NCI-H82 treated with DMSO at 0.1 percent for 48 hours (cell line): ENCODE data around the gene LRP1.
A peak's percentile ranks its signal among the peaks of the same experiment; 100 is the strongest.

Experiments
- DNase-seq: peaks from one replicate; lab custom pipeline; 2025; ENCODE audit not compliant: unreplicated experiment; lab: John Stamatoyannopoulos, UW

The LRP1 gene

DNA sequence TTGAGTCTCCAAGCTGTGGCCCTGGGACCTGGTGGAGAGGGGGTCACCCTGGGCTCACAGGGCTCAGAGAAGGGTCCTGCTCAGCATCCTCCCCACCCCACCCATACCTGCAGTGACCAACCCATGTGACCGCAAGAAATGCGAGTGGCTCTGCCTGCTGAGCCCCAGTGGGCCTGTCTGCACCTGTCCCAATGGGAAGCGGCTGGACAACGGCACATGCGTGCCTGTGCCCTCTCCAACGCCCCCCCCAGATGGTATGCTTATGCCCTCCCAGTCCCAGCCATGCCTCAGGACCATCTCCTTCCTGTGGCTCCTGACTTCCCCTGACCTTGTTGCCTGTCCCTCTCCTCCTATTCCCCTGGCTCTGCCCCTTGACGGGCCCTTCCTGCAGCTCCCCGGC, 81.6 kb downstream of the LRP1 start:
- no peak for DNase-seq

DNA sequence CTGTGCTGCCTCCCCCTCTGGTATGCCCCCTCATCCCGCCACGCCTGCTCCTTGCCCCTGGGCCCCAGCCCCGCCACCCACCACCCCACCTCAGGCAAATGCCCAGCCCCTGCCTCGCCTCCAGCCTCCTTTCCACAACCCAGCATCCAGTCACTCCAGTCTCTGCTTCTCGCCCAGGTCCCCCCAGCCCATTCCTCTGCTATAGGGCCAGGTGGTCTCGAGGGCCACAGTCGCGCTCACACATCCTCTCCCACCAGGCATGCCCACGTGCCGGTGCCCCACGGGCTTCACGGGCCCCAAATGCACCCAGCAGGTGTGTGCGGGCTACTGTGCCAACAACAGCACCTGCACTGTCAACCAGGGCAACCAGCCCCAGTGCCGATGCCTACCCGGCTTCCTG, 82.2 kb downstream of the LRP1 start:
- no peak for DNase-seq

DNA sequence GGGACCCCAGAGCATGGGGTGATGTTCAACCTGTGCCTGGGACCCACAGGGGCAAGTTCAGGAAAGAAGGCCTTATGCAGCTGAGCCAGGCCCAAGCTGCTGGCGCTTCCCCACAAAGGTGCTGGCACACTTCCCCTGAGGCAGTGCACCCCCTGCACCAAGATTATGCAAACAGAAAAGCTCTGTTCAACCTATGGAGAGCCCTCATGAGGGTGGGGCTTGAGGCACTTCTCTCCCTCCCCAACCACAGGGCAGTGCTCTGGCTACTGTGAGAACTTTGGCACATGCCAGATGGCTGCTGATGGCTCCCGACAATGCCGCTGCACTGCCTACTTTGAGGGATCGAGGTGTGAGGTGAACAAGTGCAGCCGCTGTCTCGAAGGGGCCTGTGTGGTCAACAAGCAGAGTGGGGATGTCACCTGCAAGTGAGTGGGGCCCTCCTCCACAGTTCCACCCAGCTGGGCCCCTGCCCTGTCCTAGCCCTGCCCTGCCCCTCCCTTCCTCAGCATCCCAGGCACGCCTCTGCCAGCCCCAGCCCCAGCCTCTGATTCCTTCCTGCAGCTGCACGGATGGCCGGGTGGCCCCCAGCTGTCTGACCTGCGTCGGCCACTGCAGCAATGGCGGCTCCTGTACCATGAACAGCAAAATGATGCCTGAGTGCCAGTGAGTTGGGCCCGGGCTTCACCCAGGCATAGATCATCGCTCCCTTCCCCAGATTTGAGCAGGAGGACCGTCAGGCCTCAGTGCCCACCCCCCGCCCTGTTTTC, 82.8 kb downstream of the LRP1 start:
- peak; percentile 50 for DNase-seq

DNA sequence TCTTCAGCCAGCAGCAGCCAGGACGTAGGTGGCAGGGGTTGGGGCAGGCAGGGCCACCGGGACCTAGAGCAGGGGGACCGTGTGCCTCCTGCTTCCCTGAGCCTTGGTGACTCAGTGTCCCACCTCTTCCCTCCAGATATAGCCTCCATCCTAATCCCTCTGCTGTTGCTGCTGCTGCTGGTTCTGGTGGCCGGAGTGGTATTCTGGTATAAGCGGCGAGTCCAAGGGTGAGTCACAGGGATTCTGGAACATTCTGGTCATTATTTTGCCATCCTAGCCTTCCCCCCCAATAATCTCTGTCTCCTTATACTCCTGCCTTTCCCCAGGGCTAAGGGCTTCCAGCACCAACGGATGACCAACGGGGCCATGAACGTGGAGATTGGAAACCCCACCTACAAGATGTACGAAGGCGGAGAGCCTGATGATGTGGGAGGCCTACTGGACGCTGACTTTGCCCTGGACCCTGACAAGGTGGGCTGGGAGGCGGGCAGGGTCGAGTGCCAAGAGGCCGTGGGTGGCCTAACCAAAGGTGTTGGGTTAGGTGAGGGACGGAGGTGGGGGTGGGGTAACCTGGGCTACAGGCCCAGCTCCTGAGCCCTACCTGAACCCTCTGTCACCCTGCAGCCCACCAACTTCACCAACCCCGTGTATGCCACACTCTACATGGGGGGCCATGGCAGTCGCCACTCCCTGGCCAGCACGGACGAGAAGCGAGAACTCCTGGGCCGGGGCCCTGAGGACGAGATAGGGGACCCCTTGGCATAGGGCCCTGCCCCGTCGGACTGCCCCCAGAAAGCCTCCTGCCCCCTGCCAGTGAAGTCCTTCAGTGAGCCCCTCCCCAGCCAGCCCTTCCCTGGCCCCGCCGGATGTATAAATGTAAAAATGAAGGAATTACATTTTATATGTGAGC, 83.8 kb downstream of the LRP1 start:
- DNase-seq = no peak

DNA sequence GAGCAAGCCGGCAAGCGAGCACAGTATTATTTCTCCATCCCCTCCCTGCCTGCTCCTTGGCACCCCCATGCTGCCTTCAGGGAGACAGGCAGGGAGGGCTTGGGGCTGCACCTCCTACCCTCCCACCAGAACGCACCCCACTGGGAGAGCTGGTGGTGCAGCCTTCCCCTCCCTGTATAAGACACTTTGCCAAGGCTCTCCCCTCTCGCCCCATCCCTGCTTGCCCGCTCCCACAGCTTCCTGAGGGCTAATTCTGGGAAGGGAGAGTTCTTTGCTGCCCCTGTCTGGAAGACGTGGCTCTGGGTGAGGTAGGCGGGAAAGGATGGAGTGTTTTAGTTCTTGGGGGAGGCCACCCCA, 84.4 kb downstream of the LRP1 start:
- no peak for DNase-seq

DNA sequence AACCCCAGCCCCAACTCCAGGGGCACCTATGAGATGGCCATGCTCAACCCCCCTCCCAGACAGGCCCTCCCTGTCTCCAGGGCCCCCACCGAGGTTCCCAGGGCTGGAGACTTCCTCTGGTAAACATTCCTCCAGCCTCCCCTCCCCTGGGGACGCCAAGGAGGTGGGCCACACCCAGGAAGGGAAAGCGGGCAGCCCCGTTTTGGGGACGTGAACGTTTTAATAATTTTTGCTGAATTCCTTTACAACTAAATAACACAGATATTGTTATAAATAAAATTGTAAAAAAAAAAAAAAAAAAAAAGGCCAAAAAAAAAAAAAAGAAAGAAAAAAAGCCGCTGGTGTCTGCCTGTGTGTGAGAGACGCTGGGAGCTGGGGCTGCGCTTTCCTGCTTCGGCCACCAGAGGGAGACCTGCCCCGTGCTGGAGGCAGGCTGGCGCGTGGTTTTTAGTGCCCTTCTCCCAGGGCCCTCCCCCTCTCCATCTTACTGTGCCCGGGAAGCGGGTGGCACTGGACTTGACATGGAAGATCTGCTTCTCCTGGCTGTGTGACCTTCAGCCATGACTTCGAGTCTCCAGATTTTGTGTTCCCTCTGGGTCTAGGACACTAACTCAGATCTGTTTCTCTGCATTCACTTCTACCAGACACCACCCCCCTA, 84.9 kb downstream of the LRP1 start:
- DNase-seq = peak; percentile 35

DNA sequence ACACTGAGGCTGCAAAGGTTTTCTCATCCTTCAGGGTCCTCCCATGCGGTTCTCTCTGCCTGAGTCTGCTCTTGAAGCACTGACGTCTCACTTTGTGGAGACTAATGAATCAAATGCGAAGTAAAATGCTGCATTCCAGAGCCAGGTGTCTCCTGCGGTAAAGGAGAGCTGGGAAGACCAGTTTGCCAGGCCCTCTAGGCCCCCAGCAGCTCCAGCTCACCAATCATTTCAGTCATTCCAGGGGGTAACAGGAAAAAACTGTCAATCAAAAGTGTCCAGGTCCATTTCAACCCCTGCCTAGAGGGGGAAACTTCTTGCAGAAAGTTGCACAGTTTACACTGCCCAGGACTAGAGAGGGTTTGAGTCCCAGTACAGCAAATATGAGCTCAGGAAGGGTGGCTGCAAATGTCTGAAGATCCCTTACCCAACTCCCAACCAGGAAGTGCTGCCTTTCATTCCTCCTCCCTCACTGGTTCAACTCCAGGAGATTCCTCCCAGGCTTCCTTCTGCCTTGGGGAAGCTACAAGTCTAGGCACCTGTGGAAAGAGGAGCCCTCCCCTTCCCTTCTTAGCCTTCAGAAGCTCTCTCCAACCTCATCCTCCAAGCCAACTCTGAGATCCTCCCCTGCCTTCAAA, 85.6 kb downstream of the LRP1 start:
- no peak for DNase-seq

DNA sequence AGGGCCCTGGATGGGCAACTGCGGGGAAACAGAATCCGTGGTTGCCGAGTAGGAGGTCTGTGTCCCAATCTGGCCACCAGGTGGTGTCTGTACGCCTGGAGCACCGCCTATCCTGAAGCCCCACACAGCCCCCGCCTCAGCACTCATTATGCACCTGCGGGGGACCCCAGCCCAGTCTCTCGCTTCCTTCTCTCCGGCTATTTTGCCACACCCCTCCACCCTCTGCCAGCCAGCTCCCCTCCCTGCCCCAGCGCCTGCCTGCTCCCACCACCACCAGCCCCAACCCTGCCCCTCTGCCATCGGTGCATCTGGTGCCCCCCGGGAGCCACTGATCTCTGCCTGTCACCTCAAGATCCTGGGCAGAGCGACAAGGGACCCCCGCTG, 86.1 kb downstream of the LRP1 start:
- peak; percentile 71 for DNase-seq

DNA sequence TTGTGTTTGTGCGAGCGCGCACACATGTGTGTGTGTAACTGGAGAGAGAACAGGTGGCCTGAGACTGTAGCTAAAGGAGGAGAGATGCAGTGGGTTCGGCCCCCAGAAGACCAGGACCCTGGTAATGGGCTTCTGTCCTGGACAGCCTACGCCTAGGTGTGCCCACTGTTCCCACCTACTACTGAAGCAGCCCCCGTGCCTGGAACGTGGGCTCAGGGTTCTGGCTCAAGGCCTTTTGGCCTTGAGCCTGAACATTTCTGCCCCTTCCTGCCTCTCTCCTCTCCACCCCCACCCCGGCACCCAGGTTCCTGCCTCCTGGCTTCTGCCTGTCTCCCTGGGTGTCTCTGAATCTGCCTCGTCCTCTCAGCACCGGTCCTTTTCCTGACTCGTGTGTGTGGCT, 86.8 kb downstream of the LRP1 start:
- no peak for DNase-seq

DNA sequence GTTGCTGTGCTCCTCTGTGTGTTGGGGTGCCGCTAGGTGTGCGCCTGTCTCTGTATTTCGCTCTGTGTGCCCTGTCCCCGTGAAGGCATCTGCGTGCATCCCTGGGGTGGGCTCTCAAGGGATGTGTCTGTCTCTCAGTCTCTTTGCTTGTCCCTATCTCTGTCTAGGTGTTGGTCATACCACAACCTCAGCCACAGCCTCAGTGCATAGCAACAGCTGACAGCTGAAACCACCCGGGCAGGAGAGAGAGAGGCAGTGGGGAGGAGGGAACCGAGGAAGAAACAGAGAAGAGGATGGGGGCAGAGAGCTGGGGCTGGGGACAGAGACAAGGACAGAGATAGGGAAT, 87.4 kb downstream of the LRP1 start:
- DNase-seq = no peak

DNA sequence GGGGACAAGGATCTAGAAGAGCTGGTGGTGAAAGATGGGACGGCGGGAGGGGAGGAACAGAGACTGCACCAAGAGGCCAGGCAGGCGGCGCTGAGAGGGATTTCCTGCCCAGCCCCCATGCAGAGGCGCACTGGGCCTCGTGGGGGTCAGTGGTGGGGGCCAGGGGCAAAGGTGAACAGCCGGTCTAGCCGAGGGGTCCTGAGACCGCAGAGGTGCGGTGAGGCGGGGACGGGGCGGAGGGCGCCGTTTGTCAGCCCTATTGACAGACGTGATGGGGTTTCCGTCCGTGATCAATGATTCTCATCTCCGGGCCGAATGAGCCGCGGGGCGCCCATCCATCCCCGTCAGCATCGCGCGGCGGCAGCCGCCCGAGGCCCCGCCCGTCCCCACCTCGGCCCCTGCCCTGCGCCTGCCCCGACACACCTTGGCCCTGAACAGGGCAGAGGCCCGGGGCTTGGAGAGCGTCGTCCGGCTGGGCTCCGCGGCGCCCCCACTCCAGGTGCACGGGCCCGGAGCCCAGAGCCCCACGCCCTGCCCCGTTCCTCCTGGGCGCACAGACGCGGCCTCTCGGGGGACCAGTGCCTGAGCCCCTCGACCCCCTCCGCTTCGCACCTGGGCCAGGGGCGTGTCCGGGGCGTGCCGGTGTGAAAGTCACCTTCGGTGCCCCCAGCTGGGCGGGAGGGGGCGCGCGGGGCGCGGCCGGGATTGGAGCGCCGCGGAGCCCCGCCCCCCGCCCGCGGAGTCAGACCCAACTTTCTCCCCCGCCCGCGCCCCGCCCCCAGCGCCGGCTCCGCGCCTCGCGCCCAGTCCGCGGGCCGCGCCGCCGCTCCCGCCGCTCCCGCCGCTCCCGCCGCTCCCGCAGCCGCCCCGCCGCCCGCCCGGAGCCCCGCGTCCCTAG, 88.0 kb downstream of the LRP1 start, which contains the start of gene NXPH4:
Gene NXPH4, plus strand, starts transcription at position 781 of the 898 bp plus-strand sequence. CDS start 176 bp downstream, outside the sequence.
- DNase-seq = no peak

DNA sequence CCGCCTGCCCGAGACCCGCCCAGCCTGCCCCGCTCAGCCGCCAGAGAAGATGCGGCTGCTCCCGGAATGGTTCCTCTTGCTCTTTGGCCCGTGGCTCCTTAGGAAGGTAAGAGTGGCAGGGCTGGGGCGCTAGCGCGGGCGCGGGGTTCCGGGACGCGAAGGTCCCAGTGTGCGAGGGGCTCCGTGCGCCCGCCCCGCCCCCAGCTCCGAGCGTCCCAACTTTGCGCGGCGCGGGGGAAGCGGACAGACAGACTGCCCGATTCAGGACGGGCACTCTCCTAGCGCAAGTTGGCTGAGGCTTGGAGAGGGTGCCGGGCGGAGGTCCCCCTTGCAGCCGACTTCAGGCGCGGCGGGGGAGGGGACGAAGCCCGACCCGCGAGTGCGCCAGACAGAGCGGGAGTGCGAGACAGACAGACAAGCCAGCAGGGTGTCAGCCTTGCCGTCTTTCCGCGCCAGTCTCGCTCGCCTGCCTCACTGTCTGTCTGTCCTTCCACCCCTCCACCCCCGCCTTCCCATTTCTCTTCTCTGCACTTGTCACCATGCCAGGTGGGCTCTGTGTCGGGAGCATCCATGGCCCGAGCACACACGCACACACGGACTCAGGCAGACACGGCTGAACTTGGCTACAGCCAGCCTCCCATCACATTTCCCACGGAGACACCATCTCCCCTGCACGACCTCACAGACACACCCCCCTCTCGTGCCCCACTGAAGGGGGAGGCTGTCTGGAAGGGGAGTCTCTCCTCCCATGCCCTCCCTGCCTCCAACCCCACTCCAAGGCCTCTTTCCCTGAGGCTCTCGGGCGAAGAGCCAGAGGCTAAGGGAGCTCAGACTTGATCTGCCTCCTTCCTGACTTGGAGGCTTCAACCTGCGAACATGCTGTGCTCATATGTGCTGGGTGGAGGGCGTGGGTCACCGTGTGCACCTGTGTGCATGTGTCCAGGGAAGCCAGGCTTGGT, 88.9 kb downstream of the LRP1 start:
- no peak for DNase-seq

DNA sequence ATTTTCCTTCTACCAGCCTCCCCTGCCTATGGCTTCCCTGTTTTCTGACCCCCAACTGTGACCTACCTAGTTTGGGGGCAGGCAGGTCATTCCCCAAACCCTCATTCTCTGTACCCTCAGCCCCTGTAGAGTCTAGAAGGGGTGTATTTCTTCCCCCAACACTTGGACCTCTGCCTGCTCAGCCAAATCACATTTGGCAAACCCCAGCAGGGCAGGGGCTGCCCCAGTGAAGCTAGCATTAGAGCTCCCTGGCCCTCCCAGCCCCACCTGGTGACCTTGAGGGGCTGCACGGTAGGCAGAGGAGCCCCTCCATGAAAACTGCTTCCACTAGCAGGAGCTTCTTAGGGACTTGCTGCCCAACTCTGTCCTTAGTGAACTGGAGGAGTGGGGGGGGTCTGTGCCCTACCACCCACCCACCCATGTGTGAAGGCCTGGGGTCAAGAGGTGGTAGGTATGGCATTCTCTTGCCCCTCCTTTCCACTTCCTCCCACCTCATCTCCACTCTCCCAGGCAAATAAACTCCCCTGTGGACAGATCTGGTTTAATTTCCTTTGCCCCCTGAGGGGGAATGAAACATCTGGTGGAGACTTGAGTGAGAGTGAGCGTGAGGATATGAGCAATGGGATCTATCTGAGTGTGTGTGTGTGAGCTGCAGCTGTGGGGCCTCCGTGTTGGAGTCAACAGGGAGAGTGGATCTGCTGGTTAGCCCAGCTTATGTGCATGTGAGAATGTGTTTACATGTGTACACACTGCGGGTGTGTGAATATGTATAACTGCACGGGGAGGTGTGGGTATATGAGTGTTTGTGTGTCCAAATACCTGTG, 90.0 kb downstream of the LRP1 start:
- no peak for DNase-seq

DNA sequence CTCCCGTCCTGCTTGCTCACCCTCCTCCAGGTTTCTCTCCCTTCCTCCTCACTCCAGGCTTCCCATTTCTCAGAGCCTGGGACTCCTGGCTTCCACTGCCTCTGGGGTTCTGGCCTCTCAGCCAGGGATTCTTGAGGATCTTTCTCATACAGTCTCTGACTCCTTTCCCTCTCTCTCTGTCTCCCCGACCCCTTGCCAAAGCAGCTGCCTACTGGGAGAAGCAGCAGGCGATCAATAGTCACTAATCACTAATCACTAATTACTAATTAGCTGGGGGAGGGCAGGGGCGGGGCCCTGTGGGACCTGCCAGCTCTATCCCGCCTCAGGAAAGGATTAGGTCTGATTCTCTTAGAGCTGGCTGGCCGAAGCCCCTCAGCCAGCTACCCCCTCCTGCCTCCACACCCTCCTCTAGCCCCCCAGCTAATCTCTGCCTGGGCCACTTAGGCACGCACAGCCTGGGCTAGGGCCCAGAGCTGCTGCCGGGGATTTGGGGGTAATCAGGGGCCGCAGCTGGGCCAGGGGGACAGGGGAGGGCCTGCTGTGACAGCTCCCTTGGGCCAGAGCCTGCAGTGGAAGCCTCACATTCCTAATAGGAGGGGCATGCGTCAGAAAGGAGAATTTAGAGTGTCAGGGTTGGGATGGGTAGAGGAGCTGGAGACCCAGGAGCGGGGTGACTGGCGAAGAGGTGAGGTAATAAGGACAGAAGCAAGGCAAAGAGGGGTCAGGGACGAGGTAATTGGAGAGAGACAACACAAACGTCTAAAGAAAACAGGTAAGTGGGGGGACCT, 91.1 kb downstream of the LRP1 start:
- peak; percentile 96 for DNase-seq

DNA sequence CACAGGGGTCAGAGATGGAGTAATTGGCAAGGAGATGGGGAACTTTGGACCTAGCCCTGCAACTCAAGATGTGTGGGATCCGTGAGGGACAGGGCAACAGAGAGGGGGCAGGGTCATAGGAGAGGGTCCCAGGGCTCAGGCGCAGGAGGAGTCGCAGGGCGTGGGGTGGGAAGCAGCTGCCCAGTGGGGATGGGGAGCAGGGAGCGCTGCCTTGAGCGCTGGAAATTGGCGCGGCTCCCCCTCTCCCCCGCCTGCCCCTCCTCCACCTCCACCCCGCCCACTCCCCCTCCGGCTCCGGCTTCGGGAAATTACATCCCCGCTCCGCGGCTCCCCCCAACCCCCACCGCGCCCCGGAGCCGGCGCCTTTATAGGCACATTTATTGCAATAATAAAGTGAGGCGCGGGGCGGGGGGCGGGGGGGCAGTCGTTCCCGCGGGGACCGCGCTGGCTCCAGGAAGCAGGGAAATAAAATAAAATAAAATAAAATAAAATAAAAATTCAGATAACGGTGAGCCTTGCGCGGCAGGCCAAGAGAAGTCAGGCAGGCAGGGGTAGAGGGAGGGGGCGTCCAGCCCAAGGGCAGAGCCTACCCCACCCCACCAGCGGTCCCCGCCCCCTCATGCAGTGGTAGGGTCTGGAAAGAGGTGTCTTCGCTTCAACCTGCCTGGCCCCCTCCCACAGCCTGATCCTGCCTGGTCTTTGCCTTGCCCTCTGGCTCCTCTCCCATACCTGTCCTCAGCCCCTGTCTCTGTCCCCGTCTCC, 91.9 kb downstream of the LRP1 start:
- no peak for DNase-seq

DNA sequence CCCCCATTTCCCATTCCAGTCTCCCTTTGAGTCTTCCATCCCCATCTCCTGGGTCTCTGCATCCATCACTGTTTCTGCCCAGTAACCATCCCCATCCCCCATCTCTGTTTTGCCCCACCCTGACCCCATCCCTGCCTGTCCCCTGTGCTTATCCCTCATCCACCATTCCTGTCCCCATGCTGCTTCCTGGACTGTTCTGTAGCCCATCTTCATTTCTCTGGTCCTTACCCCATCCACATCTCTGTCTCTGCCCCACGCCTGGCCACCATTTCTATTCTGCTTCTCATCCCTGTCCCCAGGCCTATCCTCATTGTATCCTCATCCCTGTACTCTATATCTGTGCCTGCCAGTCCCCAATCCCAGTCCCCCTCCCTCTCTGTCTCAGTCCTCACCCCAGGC, 92.5 kb downstream of the LRP1 start:
- no peak for DNase-seq
